ENCODE measurements around the gene CLDN5.

Gene CLDN5, protein sequence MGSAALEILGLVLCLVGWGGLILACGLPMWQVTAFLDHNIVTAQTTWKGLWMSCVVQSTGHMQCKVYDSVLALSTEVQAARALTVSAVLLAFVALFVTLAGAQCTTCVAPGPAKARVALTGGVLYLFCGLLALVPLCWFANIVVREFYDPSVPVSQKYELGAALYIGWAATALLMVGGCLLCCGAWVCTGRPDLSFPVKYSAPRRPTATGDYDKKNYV

GRCh38 chr22:19524170-19525115, at the start of gene CLDN5:
CLDN5 (minus strand) TSS chr22:19524410; CDS start chr22:19524255, 155 bp downstream.
- Histone ChIP-seq H3K9me3 (replicated peaks; ENCODE audit: insufficient read depth, low read length) (no peaks in the 10 kb centered on the region), H3K4me3 (ENCODE audit: low read length) (no peak within 1 kb of the TSS), H3F3A (ENCODE audit: insufficient read depth, low read length) (no peaks in the 10 kb centered on the region), H2AFZ (ENCODE audit: low read length) (no peak within 1 kb of the TSS), H3K9ac (ENCODE audit: low read length) (no peak within 1 kb of the TSS), H3K4me2 (ENCODE audit: low read depth, low read length) (no peak within 1 kb of the TSS), H3K4me1 (ENCODE audit: low read length) (no peaks in the 10 kb centered on the region), H3K9me2 (replicated peaks; ENCODE audit: insufficient read depth, low read length) (no peaks in the 10 kb centered on the region), H3K79me2 (ENCODE audit: low read length) (no peaks in the 10 kb centered on the region), H3K36me3 (replicated peaks; ENCODE audit: insufficient read depth, low read length) (no peaks in the 10 kb centered on the region), H4K20me1 (ENCODE audit: insufficient read depth, low read length) (no peaks in the 10 kb centered on the region), H3K27ac (ENCODE audit: low read length) (no peak within 1 kb of the TSS), H3K27me3 (replicated peaks; ENCODE audit: insufficient read depth, low read length) (no peaks in the 10 kb centered on the region)
- TF ChIP-seq EZH2 (optimal IDR thresholded peaks at IDR 0.05; ENCODE audit: low read depth, low read length): no peak
- TF ChIP-seq, protein P1, sequence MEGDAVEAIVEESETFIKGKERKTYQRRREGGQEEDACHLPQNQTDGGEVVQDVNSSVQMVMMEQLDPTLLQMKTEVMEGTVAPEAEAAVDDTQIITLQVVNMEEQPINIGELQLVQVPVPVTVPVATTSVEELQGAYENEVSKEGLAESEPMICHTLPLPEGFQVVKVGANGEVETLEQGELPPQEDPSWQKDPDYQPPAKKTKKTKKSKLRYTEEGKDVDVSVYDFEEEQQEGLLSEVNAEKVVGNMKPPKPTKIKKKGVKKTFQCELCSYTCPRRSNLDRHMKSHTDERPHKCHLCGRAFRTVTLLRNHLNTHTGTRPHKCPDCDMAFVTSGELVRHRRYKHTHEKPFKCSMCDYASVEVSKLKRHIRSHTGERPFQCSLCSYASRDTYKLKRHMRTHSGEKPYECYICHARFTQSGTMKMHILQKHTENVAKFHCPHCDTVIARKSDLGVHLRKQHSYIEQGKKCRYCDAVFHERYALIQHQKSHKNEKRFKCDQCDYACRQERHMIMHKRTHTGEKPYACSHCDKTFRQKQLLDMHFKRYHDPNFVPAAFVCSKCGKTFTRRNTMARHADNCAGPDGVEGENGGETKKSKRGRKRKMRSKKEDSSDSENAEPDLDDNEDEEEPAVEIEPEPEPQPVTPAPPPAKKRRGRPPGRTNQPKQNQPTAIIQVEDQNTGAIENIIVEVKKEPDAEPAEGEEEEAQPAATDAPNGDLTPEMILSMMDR (IDR thresholded peaks at IDR 0.05; ENCODE audit: low read length): no peak
- no peak for TF ChIP-seq EZH2phosphoT487 (IDR thresholded peaks at IDR 0.05; ENCODE audit: low read length)
- DNase-seq: no peak

DNA sequence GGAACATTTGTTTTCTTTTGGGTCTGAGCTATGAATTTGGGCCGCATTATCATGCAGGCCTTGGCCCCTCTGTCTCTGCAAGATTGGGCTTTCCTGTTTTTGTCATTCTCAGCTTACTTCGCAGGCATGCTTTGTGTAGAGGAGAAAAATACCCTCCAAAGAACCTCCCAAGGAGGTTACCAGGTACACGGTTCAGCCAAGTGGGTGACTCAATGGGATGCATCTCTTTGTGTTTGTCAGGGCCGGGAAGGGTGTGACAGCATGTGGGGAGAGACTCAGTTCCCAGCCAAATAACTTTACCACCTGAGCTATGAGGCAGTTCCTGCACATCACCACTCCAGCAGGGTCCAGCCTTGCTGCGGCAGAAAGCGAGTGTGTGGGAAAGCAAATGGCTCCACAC, 47.8 kb upstream of the CLDN5 start:
- Histone ChIP-seq H3K4me3 (ENCODE audit: low read length) (no peak overlapping the region), H3K9me2 (replicated peaks; ENCODE audit: insufficient read depth, low read length) (no peaks in the 10 kb centered on the region), H3K9ac (ENCODE audit: low read length) (no peak overlapping the region), H2AFZ (ENCODE audit: low read length) (no peak overlapping the region), H3K4me2 (ENCODE audit: low read depth, low read length) (no peak overlapping the region), H3K27ac (ENCODE audit: low read length) (no peak overlapping the region), H3K27me3 (replicated peaks; ENCODE audit: insufficient read depth, low read length) (no peaks in the 10 kb centered on the region), H3K9me3 (replicated peaks; ENCODE audit: insufficient read depth, low read length) (no peaks in the 10 kb centered on the region), H3K4me1 (ENCODE audit: low read length) (no peaks in the 10 kb centered on the region), H3F3A (ENCODE audit: insufficient read depth, low read length) (no peaks in the 10 kb centered on the region), H4K20me1 (ENCODE audit: insufficient read depth, low read length) (no peaks in the 10 kb centered on the region), H3K79me2 (ENCODE audit: low read length) (no peaks in the 10 kb centered on the region), H3K36me3 (replicated peaks; ENCODE audit: insufficient read depth, low read length) (no peaks in the 10 kb centered on the region)
- no peak for TF ChIP-seq EZH2phosphoT487 (IDR thresholded peaks at IDR 0.05; ENCODE audit: low read length)
- TF ChIP-seq EZH2 (optimal IDR thresholded peaks at IDR 0.05; ENCODE audit: low read depth, low read length): no peak
- TF ChIP-seq, protein P1 (IDR thresholded peaks at IDR 0.05; ENCODE audit: low read length): no peak
- no peak for DNase-seq

- Histone ChIP-seq H3K27me3 (replicated peaks; ENCODE audit: insufficient read depth, low read length) (no peaks in the 10 kb centered on the region), H3K9ac (ENCODE audit: low read length) (no peak overlapping the region), H3K36me3 (replicated peaks; ENCODE audit: insufficient read depth, low read length) (no peaks in the 10 kb centered on the region), H3K9me3 (replicated peaks; ENCODE audit: insufficient read depth, low read length) (no peaks in the 10 kb centered on the region), H2AFZ (ENCODE audit: low read length) (no peak overlapping the region), H3K9me2 (replicated peaks; ENCODE audit: insufficient read depth, low read length) (no peaks in the 10 kb centered on the region), H3K4me2 (ENCODE audit: low read depth, low read length) (no peak overlapping the region), H3K4me1 (ENCODE audit: low read length) (no peaks in the 10 kb centered on the region), H4K20me1 (ENCODE audit: insufficient read depth, low read length) (no peaks in the 10 kb centered on the region), H3F3A (ENCODE audit: insufficient read depth, low read length) (no peaks in the 10 kb centered on the region), H3K4me3 (ENCODE audit: low read length) (no peak overlapping the region), H3K79me2 (ENCODE audit: low read length) (no peaks in the 10 kb centered on the region), H3K27ac (ENCODE audit: low read length) (no peak overlapping the region)
- DNase-seq: no peak
- TF ChIP-seq EZH2phosphoT487 (IDR thresholded peaks at IDR 0.05; ENCODE audit: low read length) (no peak), EZH2 (optimal IDR thresholded peaks at IDR 0.05; ENCODE audit: low read depth, low read length) (no peak)
- TF ChIP-seq, protein P1 (IDR thresholded peaks at IDR 0.05; ENCODE audit: low read length): no peak
These were observed 47.1 kb upstream of the CLDN5 start for GRCh38 chr22:19571207-19571795.
